ENCODE data around the gene CBLN1.

DNA sequence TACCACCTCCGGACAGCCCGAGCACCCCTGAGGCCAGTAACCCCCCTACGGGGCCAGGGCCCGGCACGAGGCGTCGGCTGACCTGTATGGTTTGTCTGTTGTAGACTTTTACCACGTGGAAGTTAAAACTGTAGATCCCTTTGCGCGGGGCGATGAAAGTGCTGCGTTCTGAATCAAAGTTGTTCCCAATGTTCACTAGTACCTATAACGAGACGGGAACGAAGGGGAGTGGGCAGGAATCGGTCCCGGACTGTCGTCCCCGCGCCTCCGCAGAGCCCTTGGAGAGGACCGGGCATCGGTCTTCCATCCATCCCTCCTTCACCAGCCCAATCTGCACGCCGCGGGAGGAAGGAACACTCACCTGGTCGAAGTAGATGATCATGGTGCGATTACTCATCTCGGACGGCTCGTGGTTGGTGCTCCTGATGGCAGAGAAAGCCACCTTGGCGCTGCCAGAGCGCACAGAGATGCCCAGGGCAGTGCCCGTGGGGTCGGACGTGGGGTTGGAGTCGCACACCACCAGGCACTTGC is 732 bp downstream of the CBLN1 start:
- TF ChIP-seq E2F4 (CRISPR knock-in tag; IDR thresholded peaks at IDR 0.05; ENCODE audit: borderline replicate concordance, low read depth) = no peak
- no peak for TF ChIP-seq CTCF (IDR thresholded peaks at IDR 0.05)
- no peak for TF ChIP-seq ZNF423 (CRISPR knock-in tag; IDR thresholded peaks at IDR 0.05)
- TF ChIP-seq HMGXB4 (CRISPR knock-in tag; IDR thresholded peaks at IDR 0.05) = no peak
- no peak for TF ChIP-seq TCF7 (CRISPR knock-in tag; IDR thresholded peaks at IDR 0.05; ENCODE audit: low read depth)
- TF ChIP-seq, protein P1, sequence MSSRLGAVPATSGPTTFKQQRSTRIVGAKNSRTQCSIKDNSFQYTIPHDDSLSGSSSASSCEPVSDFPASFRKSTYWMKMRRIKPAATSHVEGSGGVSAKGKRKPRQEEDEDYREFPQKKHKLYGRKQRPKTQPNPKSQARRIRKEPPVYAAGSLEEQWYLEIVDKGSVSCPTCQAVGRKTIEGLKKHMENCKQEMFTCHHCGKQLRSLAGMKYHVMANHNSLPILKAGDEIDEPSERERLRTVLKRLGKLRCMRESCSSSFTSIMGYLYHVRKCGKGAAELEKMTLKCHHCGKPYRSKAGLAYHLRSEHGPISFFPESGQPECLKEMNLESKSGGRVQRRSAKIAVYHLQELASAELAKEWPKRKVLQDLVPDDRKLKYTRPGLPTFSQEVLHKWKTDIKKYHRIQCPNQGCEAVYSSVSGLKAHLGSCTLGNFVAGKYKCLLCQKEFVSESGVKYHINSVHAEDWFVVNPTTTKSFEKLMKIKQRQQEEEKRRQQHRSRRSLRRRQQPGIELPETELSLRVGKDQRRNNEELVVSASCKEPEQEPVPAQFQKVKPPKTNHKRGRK (CRISPR knock-in tag; IDR thresholded peaks at IDR 0.05; ENCODE audit: borderline replicate concordance) = no peak
- no peak for TF ChIP-seq CREB1 (CRISPR knock-in tag; IDR thresholded peaks at IDR 0.05)
- TF ChIP-seq NR1H2 (CRISPR knock-in tag; IDR thresholded peaks at IDR 0.05) = no peak
- TF ChIP-seq CREM (CRISPR knock-in tag; IDR thresholded peaks at IDR 0.05) = no peak

Data from WTC11 (cell line).